Loucy (cell line): ENCODE results near the gene CRYBB3.

Experiments used
- EZH2phosphoT487 ChIP-seq: fragments of 200-600 bp; IDR thresholded peaks from 2 replicates; pipeline ENCODE4 v1.6.1; 2018; ENCODE audit warnings: antibody characterized with exemption, mild to moderate bottlenecking, moderate library complexity, borderline replicate concordance
- TF ChIP-seq, protein P1 (sequence below): fragments of 200-600 bp; sonication (generic); conservative IDR thresholded peaks from 2 replicates; pipeline ENCODE4 v1.5.1; 2014; ENCODE audit warnings: mild to moderate bottlenecking, antibody characterized with exemption, low read length

DNA sequence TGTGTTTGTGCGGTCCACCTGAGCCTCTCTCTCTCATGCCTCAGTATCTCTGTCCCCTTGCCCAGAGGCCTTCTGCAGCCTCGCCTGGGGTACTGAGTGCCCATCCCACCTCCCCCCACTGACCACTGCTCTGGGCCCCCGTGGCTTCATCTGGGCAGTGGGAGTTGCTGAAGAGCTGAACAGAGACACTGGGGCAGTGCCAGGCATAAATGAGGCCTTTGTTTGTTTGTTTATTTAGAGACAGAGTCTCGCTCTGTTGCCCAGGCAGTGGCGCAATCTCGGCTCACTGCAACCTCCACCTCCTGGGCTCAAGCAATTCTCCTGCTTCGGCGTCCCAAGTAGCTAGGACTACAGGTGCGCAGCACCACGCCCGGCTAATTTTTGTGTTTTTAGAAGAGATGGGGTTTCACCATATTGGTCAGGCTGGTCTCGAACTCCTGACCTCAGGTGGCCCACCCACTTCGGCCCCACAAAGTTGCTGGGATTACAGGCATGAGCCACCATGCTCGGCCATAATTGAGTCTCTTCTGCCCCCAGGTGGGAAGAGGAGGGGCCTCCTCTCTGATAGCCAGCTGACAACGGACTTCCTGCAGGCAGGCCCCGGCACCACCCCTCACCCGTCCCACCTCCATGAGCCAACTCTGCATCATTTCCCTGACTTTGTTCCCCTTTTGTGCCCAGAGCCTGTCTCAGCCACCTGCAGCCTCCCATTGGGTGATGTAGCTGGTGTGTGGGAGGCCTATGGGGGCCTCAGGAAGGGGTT is 9.3 kb downstream of the CRYBB3 start:
- TF ChIP-seq, protein P1, sequence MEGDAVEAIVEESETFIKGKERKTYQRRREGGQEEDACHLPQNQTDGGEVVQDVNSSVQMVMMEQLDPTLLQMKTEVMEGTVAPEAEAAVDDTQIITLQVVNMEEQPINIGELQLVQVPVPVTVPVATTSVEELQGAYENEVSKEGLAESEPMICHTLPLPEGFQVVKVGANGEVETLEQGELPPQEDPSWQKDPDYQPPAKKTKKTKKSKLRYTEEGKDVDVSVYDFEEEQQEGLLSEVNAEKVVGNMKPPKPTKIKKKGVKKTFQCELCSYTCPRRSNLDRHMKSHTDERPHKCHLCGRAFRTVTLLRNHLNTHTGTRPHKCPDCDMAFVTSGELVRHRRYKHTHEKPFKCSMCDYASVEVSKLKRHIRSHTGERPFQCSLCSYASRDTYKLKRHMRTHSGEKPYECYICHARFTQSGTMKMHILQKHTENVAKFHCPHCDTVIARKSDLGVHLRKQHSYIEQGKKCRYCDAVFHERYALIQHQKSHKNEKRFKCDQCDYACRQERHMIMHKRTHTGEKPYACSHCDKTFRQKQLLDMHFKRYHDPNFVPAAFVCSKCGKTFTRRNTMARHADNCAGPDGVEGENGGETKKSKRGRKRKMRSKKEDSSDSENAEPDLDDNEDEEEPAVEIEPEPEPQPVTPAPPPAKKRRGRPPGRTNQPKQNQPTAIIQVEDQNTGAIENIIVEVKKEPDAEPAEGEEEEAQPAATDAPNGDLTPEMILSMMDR = no peak
- no peak for TF ChIP-seq EZH2phosphoT487
